K562 (cell line): ENCODE measurements around the gene PPP2R5A. TPM values are rescaled to one million over a fixed set of nuclear protein-coding genes. Genes with fewer than 3 reads are reported as not detected.

Source experiments
- HDAC3 ChIP-seq: fragments of 450-650 bp; IDR thresholded peaks from 2 replicates; pipeline ENCODE4 v1.6.1; 2018; ENCODE audit warnings: borderline replicate concordance, mild to moderate bottlenecking, moderate library complexity; ENCODE audit not compliant: partially characterized antibody
- HDAC6 ChIP-seq: IDR thresholded peaks from 2 replicates; pipeline ENCODE4 v1.6.1; 2012; ENCODE audit warnings: low read depth, mild to moderate bottlenecking, control low read depth, inconsistent platforms, low read length, moderate library complexity
- SMARCB1 ChIP-seq: IDR thresholded peaks from 2 replicates; pipeline ENCODE4 v1.6.1; 2011; ENCODE audit warnings: improper control_type of control experiment, low read depth; ENCODE audit not compliant: insufficient read length
- SMC3 ChIP-seq: conservative IDR thresholded peaks from 2 replicates; pipeline ENCODE4 v1.6.1; 2011; ENCODE audit warnings: low read depth, low read length, improper control_type of control experiment; ENCODE audit not compliant: insufficient read depth
- ZNF174 ChIP-seq: fragments of 250-450 bp; sonication (Bioruptor Pico); IDR thresholded peaks from 2 replicates; pipeline ENCODE4 v1.4.0; 2020; ENCODE audit warnings: mild to moderate bottlenecking
- ZNF764 ChIP-seq: fragments of 250-450 bp; sonication (Bioruptor Pico); IDR thresholded peaks from 2 replicates; pipeline ENCODE4 v1.4.0; 2020; ENCODE audit warnings: low read depth, mild to moderate bottlenecking, moderate library complexity
- polyA plus RNA-seq, 8 experiments: library from polyadenylated mRNA; depleted of rRNA in 4 of 8; stranded (reverse) in 5 of 8; unstranded in 3 of 8; fragments of >200 nt; fragmentation: Nextera tagmentation in 2 of 8; fragmentation: Illumina TruSeq in 1 of 8; extraction: Ambion mirVana in 2 of 8; extraction: Trizol in 1 of 8; gene quantifications; 2 replicates each; pipeline versions ENCODE4 v1.2.1 to v1.2.3, GENCODE V29; 2011 to 2014; ENCODE audit warnings: inconsistent platforms in 1 of 8, missing spikeins in 1 of 8
- total RNA-seq, 7 experiments: library from RNA; depleted of rRNA in 6 of 7; stranded (reverse); fragments of >200 nt in 6 of 7; fragmentation: Illumina TruSeq in 2 of 7; extraction: Trizol in 2 of 7; gene quantifications; 2 replicates each; pipeline versions ENCODE4 v1.2.1 to v1.2.3, GENCODE V29; 2011 to 2021; ENCODE audit warnings: low replicate concordance in 1 of 7
- TF ChIP-seq, protein P1 (sequence below): IDR thresholded peaks from 2 replicates; pipeline ENCODE4 v1.6.1; 2016; ENCODE audit warnings: missing genetic modification characterization, missing compliant biosample characterization
- TF ChIP-seq, protein P2 (sequence below), 2 experiments: fragments of 450-650 bp; conservative IDR thresholded peaks; 2 replicates each; pipeline ENCODE4 v1.6.1; 2017; ENCODE audit warnings: mild to moderate bottlenecking in 2 of 2, moderate library complexity in 2 of 2
- TF ChIP-seq, protein P3 (sequence below): fragments of 450-650 bp; formaldehyde crosslinking; IDR thresholded peaks from 2 replicates; pipeline ENCODE4 v1.4.0; 2020; ENCODE audit warnings: mild to moderate bottlenecking, moderate library complexity

The PPP2R5A gene
- total and polyA plus RNA-seq, 9 of the 15 experiments (the other 6 are each of a cell fraction or from before 2014, with no cell fraction given) = 26.9 to 106 (median 64.3) TPM

DNA sequence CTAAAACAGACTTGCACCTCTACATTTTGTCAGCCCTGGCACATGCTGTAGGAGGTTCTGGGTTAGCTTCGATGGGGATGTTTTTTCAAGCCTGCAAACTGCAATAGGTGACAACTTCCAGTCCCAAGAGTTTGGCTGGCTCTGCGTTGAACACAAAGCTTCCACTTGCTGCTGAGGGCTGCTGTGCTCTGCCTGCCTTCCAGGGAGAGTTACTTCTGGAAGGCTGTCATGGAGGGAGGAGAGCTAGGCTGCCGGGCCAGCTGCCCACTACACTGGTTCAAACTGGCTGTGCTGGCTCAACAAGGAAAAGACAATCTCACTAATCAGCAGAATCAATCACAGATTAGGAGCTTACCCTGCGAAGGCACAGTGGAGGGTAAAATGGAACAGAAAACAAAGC is 46.7 kb upstream of the PPP2R5A start (continued):
- TF ChIP-seq HDAC3 = no peak
- no peak for TF ChIP-seq ZNF174 (CRISPR knock-in tag)
- TF ChIP-seq SMC3 = no peak
- TF ChIP-seq, protein P1, sequence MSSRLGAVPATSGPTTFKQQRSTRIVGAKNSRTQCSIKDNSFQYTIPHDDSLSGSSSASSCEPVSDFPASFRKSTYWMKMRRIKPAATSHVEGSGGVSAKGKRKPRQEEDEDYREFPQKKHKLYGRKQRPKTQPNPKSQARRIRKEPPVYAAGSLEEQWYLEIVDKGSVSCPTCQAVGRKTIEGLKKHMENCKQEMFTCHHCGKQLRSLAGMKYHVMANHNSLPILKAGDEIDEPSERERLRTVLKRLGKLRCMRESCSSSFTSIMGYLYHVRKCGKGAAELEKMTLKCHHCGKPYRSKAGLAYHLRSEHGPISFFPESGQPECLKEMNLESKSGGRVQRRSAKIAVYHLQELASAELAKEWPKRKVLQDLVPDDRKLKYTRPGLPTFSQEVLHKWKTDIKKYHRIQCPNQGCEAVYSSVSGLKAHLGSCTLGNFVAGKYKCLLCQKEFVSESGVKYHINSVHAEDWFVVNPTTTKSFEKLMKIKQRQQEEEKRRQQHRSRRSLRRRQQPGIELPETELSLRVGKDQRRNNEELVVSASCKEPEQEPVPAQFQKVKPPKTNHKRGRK (tag) = no peak
- TF ChIP-seq, protein P2, sequence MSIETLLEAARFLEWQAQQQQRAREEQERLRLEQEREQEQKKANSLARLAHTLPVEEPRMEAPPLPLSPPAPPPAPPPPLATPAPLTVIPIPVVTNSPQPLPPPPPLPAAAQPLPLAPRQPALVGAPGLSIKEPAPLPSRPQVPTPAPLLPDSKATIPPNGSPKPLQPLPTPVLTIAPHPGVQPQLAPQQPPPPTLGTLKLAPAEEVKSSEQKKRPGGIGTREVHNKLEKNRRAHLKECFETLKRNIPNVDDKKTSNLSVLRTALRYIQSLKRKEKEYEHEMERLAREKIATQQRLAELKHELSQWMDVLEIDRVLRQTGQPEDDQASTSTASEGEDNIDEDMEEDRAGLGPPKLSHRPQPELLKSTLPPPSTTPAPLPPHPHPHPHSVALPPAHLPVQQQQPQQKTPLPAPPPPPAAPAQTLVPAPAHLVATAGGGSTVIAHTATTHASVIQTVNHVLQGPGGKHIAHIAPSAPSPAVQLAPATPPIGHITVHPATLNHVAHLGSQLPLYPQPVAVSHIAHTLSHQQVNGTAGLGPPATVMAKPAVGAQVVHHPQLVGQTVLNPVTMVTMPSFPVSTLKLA (conservative IDR thresholded peaks at IDR 0.05) = no peak
- TF ChIP-seq, protein P3, sequence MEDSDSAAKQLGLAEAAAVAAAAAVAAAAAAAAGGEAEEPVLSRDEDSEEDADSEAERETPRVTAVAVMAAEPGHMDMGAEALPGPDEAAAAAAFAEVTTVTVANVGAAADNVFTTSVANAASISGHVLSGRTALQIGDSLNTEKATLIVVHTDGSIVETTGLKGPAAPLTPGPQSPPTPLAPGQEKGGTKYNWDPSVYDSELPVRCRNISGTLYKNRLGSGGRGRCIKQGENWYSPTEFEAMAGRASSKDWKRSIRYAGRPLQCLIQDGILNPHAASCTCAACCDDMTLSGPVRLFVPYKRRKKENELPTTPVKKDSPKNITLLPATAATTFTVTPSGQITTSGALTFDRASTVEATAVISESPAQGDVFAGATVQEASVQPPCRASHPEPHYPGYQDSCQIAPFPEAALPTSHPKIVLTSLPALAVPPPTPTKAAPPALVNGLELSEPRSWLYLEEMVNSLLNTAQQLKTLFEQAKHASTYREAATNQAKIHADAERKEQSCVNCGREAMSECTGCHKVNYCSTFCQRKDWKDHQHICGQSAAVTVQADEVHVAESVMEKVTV = no peak
- TF ChIP-seq SMARCB1 = no peak
- no peak for TF ChIP-seq HDAC6
- no peak for TF ChIP-seq ZNF764
